ENCODE data around the gene HDAC5.

HDAC5 gene

DNA sequence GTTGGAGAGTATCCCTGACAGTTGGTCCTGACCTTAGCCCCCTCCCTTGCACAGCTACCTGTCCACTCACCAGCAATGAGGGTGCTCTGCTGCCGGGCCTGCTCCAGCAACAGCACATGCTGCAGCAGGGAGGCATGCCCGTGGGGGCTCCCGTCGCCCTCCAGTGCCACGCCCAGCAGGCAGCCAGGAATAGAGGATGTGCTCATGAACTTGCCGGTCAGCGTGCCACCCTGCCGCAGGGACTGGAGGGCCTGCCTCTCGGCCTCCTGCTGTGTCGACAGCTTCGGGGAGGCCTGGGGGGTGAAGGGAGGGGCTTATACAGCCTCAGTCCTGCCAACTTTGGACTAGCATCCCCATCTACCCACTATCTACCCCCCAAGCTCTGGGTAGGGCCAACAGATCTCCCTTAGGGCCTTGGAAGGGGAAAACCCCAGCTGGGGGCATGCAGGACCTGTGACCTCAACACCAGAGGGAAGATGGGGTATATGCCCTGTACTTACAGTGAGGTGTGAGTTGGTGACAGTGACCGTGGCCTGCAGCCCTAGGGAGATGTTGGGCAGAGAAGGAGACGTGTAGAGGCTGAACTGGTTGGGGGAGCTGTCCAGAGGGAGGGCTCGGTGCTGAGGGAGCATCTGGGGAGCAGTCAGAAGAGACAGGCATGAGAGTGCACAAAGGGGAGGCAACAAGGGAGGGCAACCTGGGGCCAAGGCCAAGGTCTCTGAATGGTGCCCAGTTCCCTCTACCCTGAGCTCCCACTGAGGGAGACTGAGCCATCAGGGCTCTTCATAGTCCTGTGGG lies 32.0 kb downstream of the HDAC5 start:
- in situ Hi-C loops (cut with MboI; ENCODE audit: low sequenced_read_pairs) = no loop called here

- in situ Hi-C loops (cut with MboI; ENCODE audit: low sequenced_read_pairs) = no loop called here
These were observed 35.2 kb downstream of the HDAC5 start for GRCh38 chr17:44088254-44088653.

GRCh38 chr17:44087319-44087718 lies 36.1 kb downstream of the HDAC5 start:
- in situ Hi-C loops (cut with MboI; ENCODE audit: low sequenced_read_pairs) = no loop called here

- in situ Hi-C loops (cut with MboI; ENCODE audit: low sequenced_read_pairs) = no loop called here
These were observed 36.8 kb downstream of the HDAC5 start for GRCh38 chr17:44086364-44087311.

DNA sequence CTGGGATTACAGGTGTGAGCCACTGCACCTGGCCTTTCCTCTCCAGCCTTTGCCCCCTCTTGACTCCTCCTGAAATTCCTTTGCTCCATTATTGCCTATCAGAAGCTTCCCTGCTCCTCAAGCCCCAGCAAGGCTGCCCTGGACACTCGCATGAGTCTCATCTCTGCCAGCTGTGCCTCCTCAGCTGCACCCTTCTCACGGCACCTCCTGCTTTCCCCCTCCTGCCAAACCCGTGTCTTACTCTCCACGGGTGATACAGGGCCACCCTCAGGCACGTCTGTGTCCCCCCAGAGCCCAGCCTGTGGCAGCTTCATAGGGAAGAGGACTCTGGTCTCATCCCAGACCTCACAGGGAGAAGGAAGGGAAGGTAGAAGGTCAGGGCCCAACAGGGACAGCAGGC lies 37.5 kb downstream of the HDAC5 start:
- in situ Hi-C loops (cut with MboI; ENCODE audit: low sequenced_read_pairs) = no loop called here

DNA sequence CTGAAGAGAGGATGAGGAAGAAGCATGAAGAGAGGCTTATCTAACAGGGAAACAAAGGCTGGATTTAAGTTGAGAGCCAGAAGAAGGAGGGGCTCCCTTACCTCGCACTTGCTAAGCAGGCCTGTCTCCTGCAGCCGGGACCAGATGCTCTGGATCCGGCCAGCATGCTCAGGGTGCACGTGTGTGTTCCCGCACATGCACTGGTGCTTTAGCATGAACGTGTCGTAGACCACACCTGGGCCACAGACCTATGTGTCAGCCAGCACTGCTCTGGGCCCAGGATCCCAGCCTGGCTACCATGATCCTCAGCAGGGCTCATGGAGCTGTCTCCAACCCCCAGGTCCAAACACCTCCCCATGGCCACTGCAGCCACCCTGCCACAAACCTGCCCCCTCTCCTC lies 38.5 kb downstream of the HDAC5 start:
- in situ Hi-C loops (cut with MboI; ENCODE audit: low sequenced_read_pairs) = no loop called here

- in situ Hi-C loops (cut with MboI; ENCODE audit: low sequenced_read_pairs) = no loop called here
These were observed 39.3 kb downstream of the HDAC5 start for GRCh38 chr17:44084131-44084538.

DNA sequence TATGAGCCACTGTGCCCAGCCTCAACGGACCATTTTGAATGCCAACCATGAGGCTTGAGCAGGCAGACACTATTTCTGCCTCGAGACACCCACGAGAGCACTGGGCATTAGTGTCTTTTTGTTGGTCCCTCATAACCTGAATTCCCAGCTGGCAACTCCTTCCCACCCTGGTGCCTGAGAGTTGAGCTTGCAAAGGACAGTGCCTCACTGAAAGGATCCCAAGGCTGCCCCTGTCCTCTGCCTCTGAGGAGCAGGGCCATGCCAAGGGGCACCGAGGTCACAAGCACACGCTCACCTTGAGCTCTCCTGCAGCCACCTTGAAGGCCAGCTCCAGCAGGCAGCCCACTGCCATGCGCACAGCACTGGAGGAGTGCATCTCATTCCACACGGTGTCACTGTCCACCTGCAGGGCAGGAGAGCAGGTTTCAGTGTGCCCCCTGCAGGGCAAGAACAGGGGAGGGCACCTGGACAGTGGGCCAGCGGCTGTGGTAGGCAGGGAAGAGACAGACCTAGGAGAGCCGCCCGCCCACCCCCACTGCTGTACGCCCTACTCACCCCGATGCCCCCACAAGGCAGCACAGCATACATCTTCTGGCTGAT lies 40.1 kb downstream of the HDAC5 start:
- in situ Hi-C loops (cut with MboI; ENCODE audit: low sequenced_read_pairs) = no loop called here

GRCh38 chr17:44082256-44082927 lies 41.0 kb downstream of the HDAC5 start:
- in situ Hi-C loops (cut with MboI; ENCODE audit: low sequenced_read_pairs) = no loop called here

- in situ Hi-C loops (cut with MboI; ENCODE audit: low sequenced_read_pairs) = no loop called here
These were observed 41.8 kb downstream of the HDAC5 start for GRCh38 chr17:44081681-44082080.

DNA sequence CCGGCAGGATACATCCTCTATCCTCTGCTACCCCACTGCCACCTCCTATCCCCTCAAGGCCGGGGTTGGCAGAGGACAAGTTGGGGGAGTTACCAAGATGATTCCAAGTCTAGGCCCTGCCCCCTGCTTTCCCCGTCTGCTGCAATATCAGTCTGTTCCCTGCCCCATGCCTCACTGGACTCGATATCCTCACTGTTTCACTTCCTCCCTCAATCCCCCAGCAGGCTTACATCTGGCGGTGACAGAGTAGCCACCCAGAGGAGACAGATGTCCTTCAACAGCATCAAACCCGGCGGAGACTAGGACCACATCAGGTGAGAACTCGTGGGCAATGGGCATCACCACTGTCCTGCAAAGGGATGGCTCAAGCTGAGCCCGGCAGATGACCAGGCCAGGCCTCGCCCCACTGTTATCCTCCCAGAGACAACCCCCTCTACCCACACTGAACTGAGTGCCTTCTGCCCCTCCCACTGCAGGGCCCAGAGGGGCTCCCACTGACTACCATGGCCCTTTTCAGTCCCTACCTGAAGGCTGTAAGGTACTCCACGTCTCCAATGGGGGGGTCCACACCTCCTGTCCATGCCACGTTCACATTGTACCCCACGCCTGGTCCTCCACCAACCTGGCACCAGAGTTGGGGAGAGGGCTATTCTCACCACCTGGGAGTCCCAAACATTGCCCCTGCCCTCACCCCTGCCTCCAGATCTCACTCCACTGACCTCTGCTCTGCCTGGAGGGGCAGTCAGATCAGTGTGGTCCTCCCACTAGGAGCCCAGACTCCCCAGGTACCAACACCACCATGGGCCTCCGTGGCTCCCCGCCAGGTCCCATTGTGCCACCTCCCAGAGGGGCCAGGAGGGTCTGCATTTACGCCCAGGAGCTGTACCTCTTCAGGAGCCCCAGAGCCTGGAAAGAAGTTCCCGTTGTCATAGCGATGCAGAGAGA lies 43.3 kb downstream of the HDAC5 start:
- in situ Hi-C loops (cut with MboI; ENCODE audit: low sequenced_read_pairs) = no loop called here

GRCh38 chr17:44078412-44078811 lies 45.0 kb downstream of the HDAC5 start:
- in situ Hi-C loops (cut with MboI; ENCODE audit: low sequenced_read_pairs) = no loop called here

- in situ Hi-C loops (cut with MboI; ENCODE audit: low sequenced_read_pairs) = no loop called here
These were observed 45.9 kb downstream of the HDAC5 start for GRCh38 chr17:44077595-44077909.

DNA sequence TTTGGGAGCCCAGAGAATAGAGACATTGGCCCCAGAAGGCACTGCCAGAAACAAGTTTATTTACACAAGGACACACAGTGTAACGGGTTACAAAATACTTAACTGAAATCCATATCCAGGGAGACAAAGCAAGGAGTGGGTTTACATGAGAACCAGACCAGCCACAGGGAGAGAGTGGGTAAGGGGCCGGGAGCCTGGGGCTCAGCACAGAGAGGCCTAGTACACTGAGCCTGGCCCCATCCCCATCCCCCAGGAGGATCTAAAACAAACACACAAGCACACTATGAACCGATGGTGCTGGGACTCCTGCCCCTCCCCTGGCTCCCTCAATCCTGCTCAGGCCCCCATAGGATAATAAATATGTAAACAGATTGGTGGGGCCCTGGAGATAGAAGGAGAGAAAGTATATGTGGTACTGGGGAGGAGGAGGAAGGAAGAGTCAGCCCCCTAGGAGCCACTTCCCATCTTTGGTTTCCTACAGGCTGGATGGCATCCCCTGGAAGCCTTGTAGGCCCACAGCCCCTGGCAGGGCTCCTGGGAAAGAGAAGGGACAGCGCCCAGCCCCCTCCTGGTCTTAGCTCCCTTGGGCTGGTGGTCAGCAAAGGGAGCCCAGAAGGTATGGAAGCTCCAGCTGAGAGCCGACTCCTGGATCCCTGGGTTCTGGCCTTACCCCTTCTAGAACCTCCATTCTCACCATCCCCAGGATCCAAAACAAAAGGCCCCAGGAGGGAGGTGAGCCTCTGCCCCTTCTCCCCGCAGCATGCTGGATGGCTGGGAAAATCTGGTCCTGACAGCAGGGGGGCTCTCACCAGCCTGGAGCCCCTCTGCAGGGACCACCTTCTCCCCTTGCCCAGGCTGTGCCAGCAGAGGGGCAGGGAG lies 46.5 kb downstream of the HDAC5 start:
- in situ Hi-C loops (cut with MboI; ENCODE audit: low sequenced_read_pairs) = no loop called here

- in situ Hi-C loops (cut with MboI; ENCODE audit: low sequenced_read_pairs) = no loop called here
These were observed 47.7 kb downstream of the HDAC5 start for GRCh38 chr17:44075598-44076293.

- in situ Hi-C loops (cut with MboI; ENCODE audit: low sequenced_read_pairs) = no loop called here
These were observed 48.5 kb downstream of the HDAC5 start for GRCh38 chr17:44074911-44075285.

- in situ Hi-C loops (cut with MboI; ENCODE audit: low sequenced_read_pairs) = no loop called here
These were observed 49.1 kb downstream of the HDAC5 start for GRCh38 chr17:44074231-44074910.

DNA sequence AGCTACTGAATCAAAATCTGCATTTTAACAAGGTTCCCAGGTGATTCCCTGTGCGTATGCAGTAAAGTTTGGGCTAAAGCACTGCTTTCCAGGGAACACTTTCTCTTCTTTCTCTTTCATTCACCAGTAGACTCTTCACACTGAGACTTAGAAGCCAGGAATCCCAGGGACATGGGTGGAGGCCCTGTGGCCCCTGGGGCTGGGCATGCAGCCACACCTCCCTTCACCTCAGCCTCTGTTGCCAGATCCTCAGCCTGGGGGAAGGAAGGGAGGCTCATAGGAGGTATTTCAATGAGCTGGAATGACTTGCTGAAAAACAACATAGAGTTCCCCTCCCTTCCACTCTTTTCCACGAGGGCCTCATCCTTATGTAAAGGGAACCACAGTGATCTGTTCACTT lies 51.7 kb downstream of the HDAC5 start:
- in situ Hi-C loops (cut with MboI; ENCODE audit: low sequenced_read_pairs) = no loop called here
